ENCODE measurements around the gene ABLIM1. TPM values are rescaled to one million over a fixed set of nuclear protein-coding genes. Genes with fewer than 3 reads are reported as not detected.

ABLIM1 gene
- total and polyA plus RNA-seq, 2 experiments from 2014 or later: 21.9 to 45.1 TPM

- Histone ChIP-seq H3K36me3 (ENCODE audit: insufficient read depth) (no peaks in the 10 kb centered on the region), H3K79me2 (replicated peaks; ENCODE audit: insufficient read depth) (peaks cover 42% of the 10 kb centered on the region), H3F3A (replicated peaks; ENCODE audit: low read depth) (no peaks in the 10 kb centered on the region), H3K27me3 (ENCODE audit: insufficient read depth) (no peaks in the 10 kb centered on the region), H3K27ac (ENCODE audit: low read depth) (no peak overlapping the region), H3K9me2 (ENCODE audit: insufficient read depth) (no peaks in the 10 kb centered on the region), H3K4me1 (ENCODE audit: insufficient read depth) (peaks cover 47% of the 10 kb centered on the region), H3K4me2 (peak overlapping the region; percentile 77), H3K4me3 (peak overlapping the region; percentile 53), H2AFZ (peak overlapping the region; percentile 50), H4K20me1 (replicated peaks; ENCODE audit: insufficient read depth) (no peaks in the 10 kb centered on the region)
- H3K4me1 Mint-ChIP-seq: peaks cover 50% of the 10 kb centered on the region
- DNase-seq (ENCODE audit: low spot score) (peak; percentile 96), ATAC-seq (peak; percentile 94)
- no peaks in the 10 kb centered on the region for H3K9me3 Mint-ChIP-seq
- H3K4me3 Mint-ChIP-seq: peak overlapping the region; percentile 80
- TF ChIP-seq EZH2 (IDR thresholded peaks at IDR 0.05; ENCODE audit: low read depth, unreplicated experiment) (no peak), STAT1 (IDR thresholded peaks at IDR 0.05; ENCODE audit: unreplicated experiment) (no peak), NANOG (IDR thresholded peaks at IDR 0.05; ENCODE audit: borderline replicate concordance) (no peak), ZNF114 (CRISPR knock-in tag; IDR thresholded peaks at IDR 0.05) (no peak), ETS1 (IDR thresholded peaks at IDR 0.05) (no peak), CTCF (conservative IDR thresholded peaks at IDR 0.05; ENCODE audit: low read depth in 2 of 2) (0 out of 4 replicates have a peak, but pooled peaks of 1 of the 2 experiments have one; percentile 8), JUNB (IDR thresholded peaks at IDR 0.05; ENCODE audit: unreplicated experiment) (no peak), REST (IDR thresholded peaks at IDR 0.05; ENCODE audit: unreplicated experiment) (no peak), CREB1 (CRISPR knock-in tag; IDR thresholded peaks at IDR 0.05; ENCODE audit: low read depth) (no peak), ZNF462 (CRISPR knock-in tag; IDR thresholded peaks at IDR 0.05) (no peak), ZNF331 (CRISPR knock-in tag; IDR thresholded peaks at IDR 0.05; ENCODE audit: low read depth) (0 out of 2 replicates have a peak, but pooled peaks have one; percentile 25), POLR2AphosphoS5 (IDR thresholded peaks at IDR 0.05; ENCODE audit: low read depth) (peak; percentile 80)
- H3K27me3 Mint-ChIP-seq (ENCODE audit: insufficient read depth, low read depth, poor library complexity): peaks cover 5% of the 10 kb centered on the region
- H3K36me3 Mint-ChIP-seq (ENCODE audit: low read depth): no peaks in the 10 kb centered on the region
- peak overlapping the region; percentile 93 for H3K27ac Mint-ChIP-seq
Observed at GRCh38 chr10:114526504-114527238, 131.4 kb downstream of the ABLIM1 start.
